DOHH2 (cell line): ENCODE data around the gene SLC27A4.
A peak's percentile ranks its signal among the peaks of the same experiment; 100 is the strongest.

ENCODE experiments used
- H3F3A ChIP-seq: fragments of 200-600 bp; sonication (generic), shearing (Covaris generic); 2 replicates; pipeline ENCODE4 v1.6.0; 2016; ENCODE audit warnings: antibody characterized with exemption, mild to moderate bottlenecking; ENCODE audit not compliant: control insufficient read depth, insufficient read depth
- H3K27ac ChIP-seq: fragments of 200-600 bp; sonication (generic); 2 replicates; pipeline ENCODE4 v1.5.1; 2014; ENCODE audit warnings: low read depth, mild to moderate bottlenecking, low read length, moderate library complexity
- H3K27me3 ChIP-seq: fragments of 200-600 bp; sonication (generic); 2 replicates; pipeline ENCODE4 v1.6.1; 2014; ENCODE audit warnings: mild to moderate bottlenecking, low read length, mixed read lengths; ENCODE audit not compliant: control insufficient read depth
- H3K36me3 ChIP-seq: fragments of 200-600 bp; sonication (generic); 2 replicates; pipeline ENCODE4 v1.6.1; 2014; ENCODE audit warnings: mild to moderate bottlenecking, low read length, moderate library complexity, mixed read lengths; ENCODE audit not compliant: control insufficient read depth
- H3K4me1 ChIP-seq: fragments of 200-600 bp; sonication (generic); 2 replicates; pipeline ENCODE4 v1.6.1; 2014; ENCODE audit warnings: mild to moderate bottlenecking, low read length, mixed read lengths; ENCODE audit not compliant: control insufficient read depth
- H3K4me2 ChIP-seq: fragments of 200-600 bp; sonication (generic); 2 replicates; pipeline ENCODE4 v1.6.0; 2014; ENCODE audit warnings: mild to moderate bottlenecking, low read length, moderate library complexity
- H3K4me3 ChIP-seq: fragments of 200-600 bp; sonication (generic); 2 replicates; pipeline ENCODE4 v1.5.1; 2014; ENCODE audit warnings: mild to moderate bottlenecking, low read length, mixed read lengths
- H3K79me2 ChIP-seq: fragments of 200-600 bp; sonication (generic); 2 replicates; pipeline ENCODE4 v1.6.1; 2014; ENCODE audit warnings: mild to moderate bottlenecking, low read length, mixed read lengths; ENCODE audit not compliant: control insufficient read depth
- H3K9me2 ChIP-seq: fragments of 200-600 bp; sonication (generic); replicated peaks from 2 replicates; pipeline ENCODE4 v1.6.1; 2014; ENCODE audit warnings: mild to moderate bottlenecking, low read length, mixed read lengths; ENCODE audit not compliant: control insufficient read depth
- H3K9me3 ChIP-seq: fragments of 200-600 bp; sonication (generic); 2 replicates; pipeline ENCODE4 v1.6.1; 2014; ENCODE audit warnings: antibody characterized with exemption, low read length, mixed read lengths; ENCODE audit not compliant: control insufficient read depth, insufficient read depth
- H4K20me1 ChIP-seq: fragments of 200-600 bp; sonication (generic); 2 replicates; pipeline ENCODE4 v1.6.0; 2014; ENCODE audit warnings: low read depth, mild to moderate bottlenecking, antibody characterized with exemption, low read length, moderate library complexity; ENCODE audit not compliant: control insufficient read depth, insufficient read depth
- EZH2phosphoT487 ChIP-seq: fragments of 200-600 bp; sonication (generic); IDR thresholded peaks from 2 replicates; pipeline ENCODE4 v1.6.1; 2017; ENCODE audit warnings: borderline replicate concordance, mild to moderate bottlenecking, antibody characterized with exemption, low read length, moderate library complexity, mixed read lengths
- TF ChIP-seq, protein P1 (sequence below): fragments of 200-600 bp; sonication (generic); IDR thresholded peaks from one replicate; pipeline ENCODE4 v1.5.1; 2014; ENCODE audit warnings: antibody characterized with exemption, mild to moderate bottlenecking, low read depth, low read length; ENCODE audit not compliant: poor library complexity, severe bottlenecking

Gene SLC27A4

DNA sequence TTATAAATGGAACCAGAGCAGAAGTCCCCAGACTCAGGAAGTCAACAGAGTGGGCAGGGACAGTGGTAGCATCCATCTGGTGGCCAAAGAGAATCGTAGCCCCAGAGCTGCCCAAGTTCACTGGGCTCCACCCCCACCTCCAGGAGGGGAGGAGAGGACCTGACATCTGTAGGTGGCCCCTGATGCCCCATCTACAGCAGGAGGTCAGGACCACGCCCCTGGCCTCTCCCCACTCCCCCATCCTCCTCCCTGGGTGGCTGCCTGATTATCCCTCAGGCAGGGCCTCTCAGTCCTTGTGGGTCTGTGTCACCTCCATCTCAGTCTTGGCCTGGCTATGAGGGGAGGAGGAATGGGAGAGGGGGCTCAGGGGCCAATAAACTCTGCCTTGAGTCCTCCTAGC is 20.5 kb downstream of the SLC27A4 start:
- Histone ChIP-seq H3K79me2 (no peaks in the 10 kb centered on the region), H3F3A (no peaks in the 10 kb centered on the region; the same call in 1 of the 2 replicates), H3K4me3 (no peak overlapping the region), H4K20me1 (no peaks in the 10 kb centered on the region), H3K4me2 (no peak overlapping the region), H3K27me3 (no peaks in the 10 kb centered on the region), H3K36me3 (peaks cover 2% of the 10 kb centered on the region; the same call in 1 of the 2 replicates), H3K4me1 (peaks cover 26% of the 10 kb centered on the region), H3K27ac (no peak overlapping the region), H3K9me2 (no peaks in the 10 kb centered on the region), H3K9me3 (no peaks in the 10 kb centered on the region)
- TF ChIP-seq, protein P1, sequence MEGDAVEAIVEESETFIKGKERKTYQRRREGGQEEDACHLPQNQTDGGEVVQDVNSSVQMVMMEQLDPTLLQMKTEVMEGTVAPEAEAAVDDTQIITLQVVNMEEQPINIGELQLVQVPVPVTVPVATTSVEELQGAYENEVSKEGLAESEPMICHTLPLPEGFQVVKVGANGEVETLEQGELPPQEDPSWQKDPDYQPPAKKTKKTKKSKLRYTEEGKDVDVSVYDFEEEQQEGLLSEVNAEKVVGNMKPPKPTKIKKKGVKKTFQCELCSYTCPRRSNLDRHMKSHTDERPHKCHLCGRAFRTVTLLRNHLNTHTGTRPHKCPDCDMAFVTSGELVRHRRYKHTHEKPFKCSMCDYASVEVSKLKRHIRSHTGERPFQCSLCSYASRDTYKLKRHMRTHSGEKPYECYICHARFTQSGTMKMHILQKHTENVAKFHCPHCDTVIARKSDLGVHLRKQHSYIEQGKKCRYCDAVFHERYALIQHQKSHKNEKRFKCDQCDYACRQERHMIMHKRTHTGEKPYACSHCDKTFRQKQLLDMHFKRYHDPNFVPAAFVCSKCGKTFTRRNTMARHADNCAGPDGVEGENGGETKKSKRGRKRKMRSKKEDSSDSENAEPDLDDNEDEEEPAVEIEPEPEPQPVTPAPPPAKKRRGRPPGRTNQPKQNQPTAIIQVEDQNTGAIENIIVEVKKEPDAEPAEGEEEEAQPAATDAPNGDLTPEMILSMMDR = no peak
- no peak for TF ChIP-seq EZH2phosphoT487

DNA sequence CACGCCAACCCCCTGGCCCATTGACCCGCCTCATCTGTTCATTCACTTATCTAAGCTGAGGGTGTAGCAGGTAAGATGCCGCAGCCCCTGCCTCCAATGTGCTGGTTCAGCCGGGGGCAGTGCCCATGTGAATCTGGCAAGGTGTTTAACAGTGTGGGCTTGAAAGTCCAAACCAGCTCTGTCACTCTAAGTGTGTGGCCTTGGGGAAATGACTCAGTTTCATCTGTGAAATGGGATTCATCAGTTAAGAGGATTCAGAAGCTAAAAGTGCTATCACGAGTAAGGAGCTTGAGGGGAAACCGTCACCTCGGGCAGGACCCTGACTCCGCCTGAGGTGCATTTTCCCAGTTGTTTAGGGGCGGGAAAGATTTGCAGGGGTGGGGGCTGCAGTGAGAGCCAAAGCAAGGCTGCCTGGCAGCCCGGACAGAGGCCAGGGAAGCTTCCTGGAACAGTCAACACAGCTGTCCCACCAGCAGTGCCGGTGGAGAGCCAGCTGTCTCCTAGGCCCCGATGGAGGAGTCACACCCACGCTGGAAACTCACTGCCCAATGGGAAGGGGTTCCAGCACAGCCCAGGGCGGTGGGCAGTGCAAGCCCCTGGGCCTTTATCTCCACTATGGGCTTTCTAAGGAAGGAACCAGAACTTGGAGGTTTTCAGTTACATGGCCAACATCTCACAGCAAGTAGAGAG is 21.1 kb downstream of the SLC27A4 start:
- Histone ChIP-seq H3K27ac (no peak overlapping the region), H3K36me3 (no peaks in the 10 kb centered on the region), H3K4me2 (peak overlapping the region; percentile 62), H3K9me2 (no peaks in the 10 kb centered on the region), H3K4me3 (no peak overlapping the region), H3F3A (no peaks in the 10 kb centered on the region; the same call in 1 of the 2 replicates), H3K9me3 (no peaks in the 10 kb centered on the region), H3K4me1 (peaks cover 26% of the 10 kb centered on the region), H3K79me2 (no peaks in the 10 kb centered on the region), H3K27me3 (no peaks in the 10 kb centered on the region), H4K20me1 (no peaks in the 10 kb centered on the region)
- TF ChIP-seq, protein P1 = no peak
- TF ChIP-seq EZH2phosphoT487 = no peak

DNA sequence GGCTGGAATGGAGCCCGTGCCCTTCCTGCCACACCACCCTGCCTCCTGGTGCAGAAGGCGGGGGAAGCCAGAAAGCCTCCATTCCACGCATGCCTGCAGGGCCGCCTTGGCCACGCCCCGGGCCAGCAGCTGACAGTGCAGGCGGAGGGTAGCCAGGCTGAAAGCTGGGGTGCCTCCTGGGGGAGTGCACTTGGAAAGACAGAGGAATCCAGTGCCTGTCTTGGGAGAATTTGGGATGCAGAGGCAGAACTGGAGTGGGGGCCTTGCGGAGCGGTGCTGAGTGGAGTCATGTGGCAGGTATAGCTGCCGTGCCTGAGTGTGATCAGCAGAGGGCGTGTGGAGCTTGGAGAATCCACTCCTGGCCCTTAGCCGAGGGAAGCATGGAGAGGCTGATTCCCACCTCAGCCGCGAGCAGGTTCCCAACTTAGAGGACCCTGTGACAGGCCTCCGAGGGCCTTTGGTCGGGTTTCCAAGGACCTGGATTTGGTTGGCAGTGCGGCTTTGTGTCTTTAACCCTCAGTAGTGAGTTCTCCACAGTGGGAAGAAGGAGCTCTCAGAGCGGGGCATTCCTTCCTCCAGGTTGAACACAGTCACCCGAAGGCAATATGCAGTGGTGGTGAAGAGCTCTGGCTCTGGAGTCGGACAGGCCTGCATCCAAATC is 21.8 kb downstream of the SLC27A4 start:
- H3K4me2 ChIP-seq = peak overlapping the region; percentile 62

More for the DNA sequence above, 21.8 kb downstream of the SLC27A4 start:
- no peak overlapping the region for H3K27ac ChIP-seq
- no peaks in the 10 kb centered on the region for H3K27me3 ChIP-seq
- H3K4me1 ChIP-seq = peaks cover 26% of the 10 kb centered on the region
- H3K36me3 ChIP-seq = no peaks in the 10 kb centered on the region
- H3F3A ChIP-seq = peaks cover 2% of the 10 kb centered on the region; the same call in 1 of the 2 replicates
- TF ChIP-seq EZH2phosphoT487 = no peak
- TF ChIP-seq, protein P1 = peak; percentile 89
- H3K79me2 ChIP-seq = no peaks in the 10 kb centered on the region
- H4K20me1 ChIP-seq = no peaks in the 10 kb centered on the region
- no peaks in the 10 kb centered on the region for H3K9me2 ChIP-seq
- H3K9me3 ChIP-seq = no peaks in the 10 kb centered on the region
- H3K4me3 ChIP-seq = peak overlapping the region; percentile 38
